ENCODE measurements around the gene NCAPD3.

Gene NCAPD3

GRCh38 chr11:134253188-134253993 is 29.6 kb upstream of the NCAPD3 start, which contains the start of the genes ACAD8 and THYN1:
TSS of gene ACAD8 (plus strand) at chr11:134253568. CDS start at chr11:134253601, 33 bp downstream.
TSS of gene THYN1 (minus strand) at chr11:134253352. CDS start at chr11:134252882, 470 bp downstream.
- Histone ChIP-seq H3K9me3 (ENCODE audit: control extremely low read depth in 1 of 5, control insufficient read depth in 4 of 5, insufficient read depth in 2 of 5, low read depth in 1 of 5, low read length in 4 of 5) (no peaks in the 10 kb centered on the region), H3K27ac (ENCODE audit: insufficient read depth in 1 of 2, low read depth in 1 of 2, low read length in 2 of 2, poor library complexity in 1 of 2, severe bottlenecking in 2 of 2) (peak within 1 kb of the TSS in 1 of 2 experiments; percentile 62), H3K27me3 (replicated peaks in 2 of 5; ENCODE audit: control insufficient read depth in 4 of 5, insufficient read depth in 5 of 5, low read length in 4 of 5) (no peaks in the 10 kb centered on the region), H3K4me1 (ENCODE audit: control extremely low read depth in 1 of 4, control insufficient read depth in 4 of 4, insufficient read depth in 4 of 4, low read length in 3 of 4) (peaks cover 9 to 20% (median 12%) of the 10 kb centered on the region in 4 experiments), H3K4me3 (ENCODE audit: control insufficient read depth in 1 of 7, extremely low read depth in 1 of 7, insufficient read depth in 4 of 7, low read depth in 2 of 7, low read length in 6 of 7) (peak within 1 kb of the TSS; percentile 90 to 100 (median 97)), H3K36me3 (ENCODE audit: control insufficient read depth in 4 of 4, insufficient read depth in 4 of 4, low read length in 3 of 4) (peaks cover 0 to 34% (median 29%) of the 10 kb centered on the region in 4 experiments)
- peak; percentile 97 to 99 (median 99) for DNase-seq
- CTCF ChIA-PET, result interaction anchor here (1.6 kb wide), 1 partner anchor 14 kb away, joined by 3 read pairs; no protein-coding TSS in a partner anchor
- WGBS (ENCODE audit: insufficient coverage), result under 1% methylated on average over 60 of the region's 70 CpGs
- POLR2A ChIA-PET, result interaction anchor here (1.0 kb wide), 1 partner anchor 29 kb away, joined by 3 read pairs; the partner anchor contains the start of genes NCAPD3 and VPS26B

GRCh38 chr11:134252346-134253187 is 28.8 kb upstream of the NCAPD3 start:
- ChIA-PET POLR2A (interaction anchor here (1.0 kb wide), 1 partner anchor 28 kb away, joined by 3 read pairs; the partner anchor contains the start of genes NCAPD3 and VPS26B), CTCF (interaction anchor here (0.9 to 2.7 kb wide), 4 partner anchors 15 to 45 kb away, joined by 3 to 9 read pairs (median 5); partner anchors contain the start of gene VPS26B)
- WGBS (ENCODE audit: insufficient coverage), result 11% methylated on average over 18 of the region's 27 CpGs
- Histone ChIP-seq H3K27ac (ENCODE audit: insufficient read depth in 1 of 2, low read depth in 1 of 2, low read length in 2 of 2, poor library complexity in 1 of 2, severe bottlenecking in 2 of 2) (peak overlapping the region in 1 of 2 experiments; percentile 62), H3K27me3 (replicated peaks in 2 of 5; ENCODE audit: control insufficient read depth in 4 of 5, insufficient read depth in 5 of 5, low read length in 4 of 5) (no peaks in the 10 kb centered on the region), H3K36me3 (ENCODE audit: control insufficient read depth in 4 of 4, insufficient read depth in 4 of 4, low read length in 3 of 4) (peaks cover 3 to 40% (median 34%) of the 10 kb centered on the region in 4 experiments), H3K4me1 (ENCODE audit: control extremely low read depth in 1 of 4, control insufficient read depth in 4 of 4, insufficient read depth in 4 of 4, low read length in 3 of 4) (peaks cover 9 to 20% (median 12%) of the 10 kb centered on the region in 4 experiments), H3K9me3 (ENCODE audit: control extremely low read depth in 1 of 5, control insufficient read depth in 4 of 5, insufficient read depth in 2 of 5, low read depth in 1 of 5, low read length in 4 of 5) (no peaks in the 10 kb centered on the region), H3K4me3 (ENCODE audit: control insufficient read depth in 1 of 7, extremely low read depth in 1 of 7, insufficient read depth in 4 of 7, low read depth in 2 of 7, low read length in 6 of 7) (peak overlapping the region; percentile 90 to 100 (median 97))
- DNase-seq, result no peak

GRCh38 chr11:134250675-134251074 is 26.9 kb upstream of the NCAPD3 start:
- ChIA-PET POLR2A (no interaction called here), CTCF (interaction anchor here (0.9 to 3.5 kb wide), 5 partner anchors 9 to 26 kb away, joined by 3 to 10 read pairs (median 5); partner anchors contain the start of gene GLB1L3)
- H3K9me3 ChIP-seq (ENCODE audit: control extremely low read depth in 1 of 5, control insufficient read depth in 4 of 5, insufficient read depth in 2 of 5, low read depth in 1 of 5, low read length in 4 of 5), result no peaks in the 10 kb centered on the region
- no peak for DNase-seq
- WGBS (ENCODE audit: insufficient coverage), result 93% methylated on average over 2 of the region's 2 CpGs
- peaks cover 3 to 54% (median 46%) of the 10 kb centered on the region in 4 experiments for H3K36me3 ChIP-seq (ENCODE audit: control insufficient read depth in 4 of 4, insufficient read depth in 4 of 4, low read length in 3 of 4)
- H3K4me3 ChIP-seq (ENCODE audit: control insufficient read depth in 1 of 7, extremely low read depth in 1 of 7, insufficient read depth in 4 of 7, low read depth in 2 of 7, low read length in 6 of 7), result no peak overlapping the region
- no peaks in the 10 kb centered on the region for H3K27me3 ChIP-seq (replicated peaks in 2 of 5; ENCODE audit: control insufficient read depth in 4 of 5, insufficient read depth in 5 of 5, low read length in 4 of 5)
- H3K4me1 ChIP-seq (ENCODE audit: control extremely low read depth in 1 of 4, control insufficient read depth in 4 of 4, insufficient read depth in 4 of 4, low read length in 3 of 4), result peaks cover 9 to 20% (median 12%) of the 10 kb centered on the region in 4 experiments
- no peak overlapping the region for H3K27ac ChIP-seq (ENCODE audit: insufficient read depth in 1 of 2, low read depth in 1 of 2, low read length in 2 of 2, poor library complexity in 1 of 2, severe bottlenecking in 2 of 2)

GRCh38 chr11:134250246-134250645 is 26.5 kb upstream of the NCAPD3 start:
- 83% methylated on average over 1 of the region's 3 CpGs for WGBS (ENCODE audit: insufficient coverage)
- peaks cover 3 to 59% (median 50%) of the 10 kb centered on the region in 4 experiments for H3K36me3 ChIP-seq (ENCODE audit: control insufficient read depth in 4 of 4, insufficient read depth in 4 of 4, low read length in 3 of 4)
- H3K4me3 ChIP-seq (ENCODE audit: control insufficient read depth in 1 of 7, extremely low read depth in 1 of 7, insufficient read depth in 4 of 7, low read depth in 2 of 7, low read length in 6 of 7), result no peak overlapping the region
- CTCF ChIA-PET, result interaction anchor here (1.2 to 3.5 kb wide), 4 partner anchors 9 to 26 kb away, joined by 5 to 10 read pairs (median 7); partner anchors contain the start of gene GLB1L3
- POLR2A ChIA-PET, result no interaction called here
- DNase-seq, result no peak
- H3K27me3 ChIP-seq (replicated peaks in 2 of 5; ENCODE audit: control insufficient read depth in 4 of 5, insufficient read depth in 5 of 5, low read length in 4 of 5), result no peaks in the 10 kb centered on the region
- H3K9me3 ChIP-seq (ENCODE audit: control extremely low read depth in 1 of 5, control insufficient read depth in 4 of 5, insufficient read depth in 2 of 5, low read depth in 1 of 5, low read length in 4 of 5), result no peaks in the 10 kb centered on the region
- H3K4me1 ChIP-seq (ENCODE audit: control extremely low read depth in 1 of 4, control insufficient read depth in 4 of 4, insufficient read depth in 4 of 4, low read length in 3 of 4), result peaks cover 9 to 20% (median 12%) of the 10 kb centered on the region in 4 experiments
- no peak overlapping the region for H3K27ac ChIP-seq (ENCODE audit: insufficient read depth in 1 of 2, low read depth in 1 of 2, low read length in 2 of 2, poor library complexity in 1 of 2, severe bottlenecking in 2 of 2)

- Histone ChIP-seq H3K27me3 (replicated peaks in 2 of 5; ENCODE audit: control insufficient read depth in 4 of 5, insufficient read depth in 5 of 5, low read length in 4 of 5) (no peaks in the 10 kb centered on the region), H3K4me3 (ENCODE audit: control insufficient read depth in 1 of 7, extremely low read depth in 1 of 7, insufficient read depth in 4 of 7, low read depth in 2 of 7, low read length in 6 of 7) (no peak overlapping the region), H3K4me1 (ENCODE audit: control extremely low read depth in 1 of 4, control insufficient read depth in 4 of 4, insufficient read depth in 4 of 4, low read length in 3 of 4) (peaks cover 5 to 14% (median 9%) of the 10 kb centered on the region in 4 experiments), H3K36me3 (ENCODE audit: control insufficient read depth in 4 of 4, insufficient read depth in 4 of 4, low read length in 3 of 4) (peaks cover 5 to 71% (median 59%) of the 10 kb centered on the region in 4 experiments), H3K9me3 (ENCODE audit: control extremely low read depth in 1 of 5, control insufficient read depth in 4 of 5, insufficient read depth in 2 of 5, low read depth in 1 of 5, low read length in 4 of 5) (no peaks in the 10 kb centered on the region), H3K27ac (ENCODE audit: insufficient read depth in 1 of 2, low read depth in 1 of 2, low read length in 2 of 2, poor library complexity in 1 of 2, severe bottlenecking in 2 of 2) (no peak overlapping the region)
- ChIA-PET CTCF (interaction anchor here (1.0 to 3.5 kb wide), 6 partner anchors 9 to 46 kb away, joined by 3 to 10 read pairs (median 4); partner anchors contain the start of gene GLB1L3), POLR2A (no interaction called here)
- DNase-seq, result no peak
- 100% methylated on average over 5 of the region's 7 CpGs for whole genome bisulfite sequencing (ENCODE audit: insufficient coverage)
These were observed 25.2 kb upstream of the NCAPD3 start for GRCh38 chr11:134248910-134249480.

GRCh38 chr11:134246678-134247077 is 22.9 kb upstream of the NCAPD3 start:
- Histone ChIP-seq H3K36me3 (ENCODE audit: control insufficient read depth in 4 of 4, insufficient read depth in 4 of 4, low read length in 3 of 4) (peaks cover 8 to 92% (median 80%) of the 10 kb centered on the region in 4 experiments), H3K9me3 (ENCODE audit: control extremely low read depth in 1 of 5, control insufficient read depth in 4 of 5, insufficient read depth in 2 of 5, low read depth in 1 of 5, low read length in 4 of 5) (no peaks in the 10 kb centered on the region), H3K27me3 (replicated peaks in 2 of 5; ENCODE audit: control insufficient read depth in 4 of 5, insufficient read depth in 5 of 5, low read length in 4 of 5) (no peaks in the 10 kb centered on the region), H3K4me3 (ENCODE audit: control insufficient read depth in 1 of 7, extremely low read depth in 1 of 7, insufficient read depth in 4 of 7, low read depth in 2 of 7, low read length in 6 of 7) (no peak overlapping the region), H3K27ac (ENCODE audit: insufficient read depth in 1 of 2, low read depth in 1 of 2, low read length in 2 of 2, poor library complexity in 1 of 2, severe bottlenecking in 2 of 2) (no peak overlapping the region), H3K4me1 (ENCODE audit: control extremely low read depth in 1 of 4, control insufficient read depth in 4 of 4, insufficient read depth in 4 of 4, low read length in 3 of 4) (peaks cover 0 to under 1% (median 0%) of the 10 kb centered on the region in 4 experiments)
- ChIA-PET POLR2A (no interaction called here), CTCF (no interaction called here)
- no peak for DNase-seq
- WGBS (ENCODE audit: insufficient coverage), result 100% methylated on average over 1 of the region's 4 CpGs

Measured in common myeloid progenitor, CD34-positive (primary cell).